GM15510 (cell line): Measurements from ENCODE around the gene CHRNA10.

Experiments used
- POLR2A ChIP-seq: IDR thresholded peaks from 3 replicates; pipeline ENCODE4 v1.6.1; 2011; ENCODE audit warnings: borderline replicate concordance; ENCODE audit not compliant: insufficient read length; ENCODE audit errors: extremely low read depth

Gene CHRNA10

DNA sequence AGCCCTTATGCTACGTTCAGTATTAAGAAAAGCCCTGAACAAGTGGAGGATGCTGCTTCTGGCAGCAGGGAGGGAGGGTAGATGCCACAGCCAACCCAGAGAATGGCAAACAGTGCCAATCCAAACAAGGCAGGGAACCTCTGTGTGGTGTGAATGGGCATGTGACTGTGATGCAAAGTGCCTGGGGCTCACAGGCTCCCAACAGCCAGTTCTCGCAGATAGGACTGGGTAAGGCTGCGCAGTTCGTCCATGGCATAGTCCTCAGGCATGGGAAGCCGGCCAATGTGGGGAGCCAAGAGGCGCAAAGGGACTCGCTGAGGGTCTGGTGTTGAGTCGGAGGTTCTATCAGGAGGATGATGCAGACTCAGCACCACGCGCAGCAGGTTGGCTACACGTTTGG, 4.8 kb upstream of the CHRNA10 start:
- no peak for TF ChIP-seq POLR2A

DNA sequence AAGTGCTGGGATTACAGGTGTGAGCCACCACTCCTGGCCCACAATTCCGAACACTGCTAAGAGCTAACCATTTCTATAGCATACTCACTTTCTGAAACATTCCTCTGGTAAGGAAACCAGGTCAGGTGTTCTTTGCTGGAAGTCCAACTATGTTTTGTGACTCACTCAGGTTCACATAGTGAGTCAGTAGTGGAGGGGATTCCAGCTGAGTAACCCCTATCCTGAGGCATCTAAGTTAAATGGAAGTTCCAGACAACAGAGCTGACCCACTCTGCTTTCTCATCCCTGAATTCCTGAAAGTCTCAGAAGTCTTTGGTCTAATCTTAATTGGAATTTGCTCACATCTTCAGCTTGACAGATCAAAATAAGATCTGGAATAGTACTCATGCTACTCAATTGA, 3.0 kb upstream of the CHRNA10 start:
- no peak for TF ChIP-seq POLR2A

DNA sequence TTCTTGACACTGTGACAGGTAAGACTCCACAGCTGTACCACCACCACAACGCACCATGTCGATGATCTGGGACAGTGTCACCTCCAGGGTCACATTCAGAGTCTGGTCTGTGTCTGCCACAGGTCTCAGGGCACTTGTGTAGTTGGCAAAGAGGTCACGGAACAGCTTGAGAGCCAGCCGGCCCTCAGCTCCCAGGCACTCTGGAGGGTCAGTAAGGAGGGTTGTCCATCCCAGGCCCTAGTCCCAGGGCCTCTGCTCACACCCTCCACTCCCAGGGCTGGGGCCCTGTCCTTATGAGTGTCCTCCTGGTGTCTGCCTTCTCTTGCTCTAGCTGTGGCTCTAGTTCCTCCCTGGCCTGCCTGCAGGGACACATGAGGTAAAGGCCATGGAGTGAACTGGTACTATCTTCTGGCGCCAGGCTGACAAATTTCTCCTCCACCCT, 1.4 kb downstream of the CHRNA10 start:
- no peak for TF ChIP-seq POLR2A

DNA sequence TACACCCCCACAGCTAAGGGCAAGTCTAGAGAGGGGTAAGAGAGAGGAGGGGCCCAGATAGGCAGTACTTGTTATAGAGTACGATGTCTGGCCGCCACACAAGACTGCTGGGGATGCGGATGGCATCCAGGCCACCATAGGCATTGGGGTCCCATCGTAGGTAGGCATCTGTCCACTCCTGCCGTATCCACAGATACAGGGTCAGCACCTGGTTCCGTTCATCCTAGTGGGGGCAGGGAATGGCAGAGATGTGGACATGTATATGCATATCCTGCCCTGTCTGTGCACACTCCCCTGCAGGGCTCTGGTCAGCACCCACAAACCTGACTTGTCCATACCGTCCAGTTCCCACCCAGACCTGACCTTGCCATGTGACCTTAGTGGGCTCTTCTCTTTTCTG, 2.1 kb downstream of the CHRNA10 start:
- TF ChIP-seq POLR2A = no peak

DNA sequence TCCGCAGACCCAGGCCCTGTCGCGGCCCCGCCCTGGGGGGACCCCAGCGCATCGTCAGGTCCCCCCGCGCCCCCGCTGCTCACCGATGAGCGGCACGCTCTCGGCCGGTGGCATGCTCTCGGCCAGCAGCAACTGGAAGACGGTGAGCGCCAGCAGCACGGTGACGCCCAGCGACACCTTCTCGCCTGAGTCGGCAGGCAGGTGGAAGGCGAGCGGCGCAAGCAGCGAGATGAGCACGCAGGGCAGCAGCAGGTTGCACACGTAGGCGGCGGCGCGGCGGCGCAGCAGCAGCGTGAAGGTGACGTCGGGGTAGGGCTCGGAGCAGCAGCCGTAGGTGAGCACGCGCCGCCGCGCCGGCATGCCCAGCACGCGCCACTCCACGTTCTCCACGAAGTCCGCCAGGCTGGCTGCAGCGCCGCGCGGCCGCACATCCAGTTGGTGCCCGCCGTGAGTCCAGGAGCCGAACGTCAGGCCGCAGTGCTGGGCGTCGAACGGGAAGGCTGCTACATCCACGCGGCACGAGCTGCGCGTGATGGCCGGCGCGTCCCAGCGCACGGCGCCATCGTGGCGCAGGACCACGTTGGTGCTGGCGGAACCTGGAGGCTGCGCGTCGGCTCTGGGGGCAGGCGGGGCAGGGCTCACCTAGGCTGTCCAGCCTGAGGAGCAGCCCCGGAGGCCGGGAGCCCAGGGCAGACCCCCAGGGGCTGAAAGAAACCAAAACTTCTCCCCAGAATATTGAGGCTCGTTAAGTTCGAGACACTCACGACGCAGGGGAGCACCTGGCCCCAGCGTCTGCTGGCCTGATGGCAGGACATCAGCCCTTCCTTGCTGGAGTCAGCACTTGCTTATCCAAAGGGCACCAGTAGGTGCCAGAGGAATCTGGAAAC, 3.8 kb downstream of the CHRNA10 start:
- no peak for TF ChIP-seq POLR2A

DNA sequence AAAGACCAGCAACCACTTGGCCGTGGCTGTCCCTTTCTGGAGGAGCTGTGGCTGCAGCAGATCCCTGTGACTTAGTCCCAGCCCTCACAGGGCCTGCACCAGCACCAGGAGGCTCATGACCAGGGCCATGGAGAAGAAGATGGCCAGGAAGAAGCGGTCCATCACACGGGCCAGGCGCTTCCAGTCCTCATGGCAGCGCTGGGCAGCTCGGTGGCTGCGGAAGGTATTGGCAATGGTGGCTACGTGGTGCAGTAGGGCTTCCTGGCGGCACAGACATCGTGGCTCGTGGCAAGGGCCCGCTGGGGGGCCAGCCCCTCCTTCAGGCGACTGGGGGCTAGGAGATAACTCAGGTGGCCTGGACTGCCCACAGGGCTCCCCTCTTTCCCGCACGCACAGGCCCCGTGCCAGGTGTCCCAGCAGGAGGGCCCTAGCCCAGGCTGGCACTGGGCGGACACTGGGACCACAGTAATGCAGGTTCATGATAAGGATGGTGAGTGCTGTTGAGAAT, 5.1 kb downstream of the CHRNA10 start:
- TF ChIP-seq POLR2A = no peak

- no peak for TF ChIP-seq POLR2A
Observed at GRCh38 chr11:3665336-3666022, 5.7 kb downstream of the CHRNA10 start.

GRCh38 chr11:3664032-3664630, 7.1 kb downstream of the CHRNA10 start:
- TF ChIP-seq POLR2A = no peak

- no peak for TF ChIP-seq POLR2A
Observed at GRCh38 chr11:3662856-3663255, 8.3 kb downstream of the CHRNA10 start.

DNA sequence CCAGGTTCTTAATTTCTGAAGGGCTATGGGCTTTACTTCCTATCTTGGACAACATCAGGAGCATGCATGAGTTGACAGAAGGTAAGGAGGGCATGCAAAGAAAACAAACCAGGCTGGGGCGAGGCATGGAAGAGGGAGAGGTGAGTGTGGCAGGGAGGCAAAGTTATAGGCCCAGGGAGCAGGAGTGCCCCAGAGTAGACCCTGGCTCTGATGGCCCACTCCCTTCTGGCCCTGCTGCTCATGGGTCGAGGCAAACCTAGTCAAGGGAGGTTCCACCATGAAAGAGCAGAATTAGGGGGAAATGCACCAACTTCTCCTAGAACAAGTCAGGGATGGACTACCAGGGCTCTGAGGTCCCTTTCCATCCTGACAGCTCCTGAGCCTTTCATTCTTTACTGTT, 10.2 kb downstream of the CHRNA10 start:
- no peak for TF ChIP-seq POLR2A

DNA sequence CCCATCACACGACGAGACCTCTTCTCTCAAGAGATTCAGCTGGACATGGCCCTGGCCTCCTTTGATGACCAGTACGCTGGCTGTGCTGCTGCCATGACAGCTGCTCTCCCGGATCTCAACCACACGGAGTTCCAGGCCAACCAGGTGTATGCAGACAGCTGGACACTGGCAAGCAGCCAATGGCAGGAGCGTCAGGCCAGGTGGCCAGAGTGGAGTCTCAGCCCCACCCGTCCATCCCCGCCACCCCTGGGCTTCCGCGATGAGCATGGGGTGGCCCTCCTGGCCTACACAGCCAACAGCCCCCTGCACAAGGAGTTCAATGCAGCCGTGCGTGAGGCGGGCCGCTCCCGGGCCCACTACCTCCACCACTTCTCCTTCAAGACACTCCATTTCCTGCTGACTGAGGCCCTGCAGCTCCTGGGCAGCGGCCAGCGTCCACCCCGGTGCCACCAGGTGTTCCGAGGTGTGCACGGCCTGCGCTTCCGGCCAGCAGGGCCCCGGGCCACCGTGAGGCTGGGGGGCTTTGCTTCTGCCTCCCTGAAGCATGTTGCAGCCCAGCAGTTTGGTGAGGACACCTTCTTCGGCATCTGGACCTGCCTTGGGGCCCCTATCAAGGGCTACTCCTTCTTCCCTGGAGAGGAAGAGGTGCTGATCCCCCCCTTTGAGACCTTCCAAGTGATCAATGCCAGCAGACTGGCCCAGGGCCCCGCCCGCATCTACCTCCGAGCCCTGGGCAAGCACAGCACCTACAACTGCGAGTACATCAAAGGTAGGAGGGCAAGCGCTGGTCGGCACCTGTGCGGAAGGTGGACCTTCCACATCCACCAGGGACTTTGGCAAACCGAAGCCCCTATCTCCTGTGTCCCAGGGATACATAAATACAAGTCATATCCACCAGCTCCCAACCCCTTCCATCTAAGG, 11.3 kb downstream of the CHRNA10 start:
- TF ChIP-seq POLR2A = no peak

GRCh38 chr11:3658252-3658651, 12.9 kb downstream of the CHRNA10 start:
- no peak for TF ChIP-seq POLR2A

DNA sequence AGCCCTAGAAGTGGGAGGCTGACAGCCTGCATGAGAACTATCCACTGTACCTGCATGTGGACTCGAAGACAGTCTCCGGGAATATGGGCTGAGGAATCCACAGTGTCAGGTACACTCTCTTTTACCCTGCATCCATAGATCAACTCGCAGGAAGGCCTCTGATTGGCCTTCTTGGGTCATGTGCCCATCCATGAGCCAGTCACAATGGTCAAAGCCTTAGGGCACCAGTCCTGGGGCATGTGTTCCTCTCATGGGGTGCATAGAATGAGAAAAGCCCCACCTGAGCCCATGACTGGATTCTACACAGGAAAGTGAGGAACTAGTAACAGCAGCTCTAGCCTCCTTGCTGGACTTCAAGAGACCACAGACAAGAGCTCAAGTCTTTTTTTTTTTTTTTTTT, 15.6 kb downstream of the CHRNA10 start:
- no peak for TF ChIP-seq POLR2A

- no peak for TF ChIP-seq POLR2A
Observed at GRCh38 chr11:3645552-3645951, 25.6 kb downstream of the CHRNA10 start.
